T-helper 1 cell treated with Interleukin-12 subunit alpha and Interleukin-12 subunit beta and Interleukin-4 antibody, amounts not matched to agents 30 μg/mL and 1 μg/mL, for 36 hours (primary cell): Measurements from ENCODE around the gene BDNF.
A peak's percentile ranks its signal among the peaks of the same experiment; 100 is the strongest.

Experiments used
- H3K27ac Mint-ChIP-seq: one replicate; pipeline ENCODE4 v1.8.0; 2021; ENCODE audit warnings: mild to moderate bottlenecking, mixed read lengths
- H3K27me3 Mint-ChIP-seq: one replicate; pipeline ENCODE4 v1.8.0; 2021; ENCODE audit warnings: low read depth, mixed read lengths
- H3K36me3 Mint-ChIP-seq: one replicate; pipeline ENCODE4 v1.8.0; 2021; ENCODE audit warnings: low read depth, mixed read lengths
- H3K4me1 Mint-ChIP-seq: one replicate; pipeline ENCODE4 v1.8.0; 2021; ENCODE audit warnings: low read depth, mixed read lengths
- H3K4me3 Mint-ChIP-seq: one replicate; pipeline ENCODE4 v1.8.0; 2021; ENCODE audit warnings: mild to moderate bottlenecking, moderate library complexity, mixed read lengths
- H3K9me3 Mint-ChIP-seq: one replicate; pipeline ENCODE4 v1.8.0; 2021; ENCODE audit warnings: mixed read lengths

Gene BDNF

GRCh38 chr11:27717801-27718229 is 17.6 kb upstream of the BDNF start:
- no peaks in the 10 kb centered on the region for H3K4me1 Mint-ChIP-seq

GRCh38 chr11:27717377-27717776 is 17.1 kb upstream of the BDNF start:
- Mint-ChIP-seq H3K36me3 (peaks cover 2% of the 10 kb centered on the region), H3K4me3 (no peak overlapping the region), H3K27me3 (peaks cover 58% of the 10 kb centered on the region), H3K4me1 (no peaks in the 10 kb centered on the region), H3K27ac (no peak overlapping the region), H3K9me3 (peaks cover 16% of the 10 kb centered on the region)

More at GRCh38 chr11:27717801-27718229, 17.6 kb upstream of the BDNF start:
- H3K9me3 Mint-ChIP-seq, result peaks cover 16% of the 10 kb centered on the region
- H3K27me3 Mint-ChIP-seq, result peaks cover 62% of the 10 kb centered on the region
- H3K36me3 Mint-ChIP-seq, result peaks cover 2% of the 10 kb centered on the region
- no peak overlapping the region for H3K4me3 Mint-ChIP-seq
- H3K27ac Mint-ChIP-seq, result peak overlapping the region; percentile 41

DNA sequence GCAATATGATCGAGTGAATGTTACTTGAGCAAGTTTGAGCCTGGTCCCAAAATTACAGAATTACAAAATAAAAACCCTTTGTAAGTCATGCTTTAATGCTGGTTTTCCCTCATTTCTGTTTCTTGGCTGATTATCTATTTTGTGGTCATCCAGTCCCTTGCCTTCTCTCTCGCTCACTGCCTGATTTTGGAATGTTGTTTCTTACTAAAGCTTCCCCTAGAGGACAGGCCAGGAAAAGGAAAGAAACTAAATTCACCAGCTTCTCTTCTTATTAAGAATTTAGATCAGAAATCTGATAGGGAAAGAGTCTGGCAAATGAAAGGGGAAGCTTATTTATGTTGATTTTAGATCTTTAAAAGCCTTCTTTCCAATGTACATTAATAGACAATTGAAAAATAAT is 16.6 kb upstream of the BDNF start:
- H3K36me3 Mint-ChIP-seq, result peaks cover 2% of the 10 kb centered on the region
- peaks cover 54% of the 10 kb centered on the region for H3K27me3 Mint-ChIP-seq
- no peak overlapping the region for H3K27ac Mint-ChIP-seq
- H3K9me3 Mint-ChIP-seq, result peaks cover 16% of the 10 kb centered on the region
- H3K4me1 Mint-ChIP-seq, result no peaks in the 10 kb centered on the region
- no peak overlapping the region for H3K4me3 Mint-ChIP-seq

DNA sequence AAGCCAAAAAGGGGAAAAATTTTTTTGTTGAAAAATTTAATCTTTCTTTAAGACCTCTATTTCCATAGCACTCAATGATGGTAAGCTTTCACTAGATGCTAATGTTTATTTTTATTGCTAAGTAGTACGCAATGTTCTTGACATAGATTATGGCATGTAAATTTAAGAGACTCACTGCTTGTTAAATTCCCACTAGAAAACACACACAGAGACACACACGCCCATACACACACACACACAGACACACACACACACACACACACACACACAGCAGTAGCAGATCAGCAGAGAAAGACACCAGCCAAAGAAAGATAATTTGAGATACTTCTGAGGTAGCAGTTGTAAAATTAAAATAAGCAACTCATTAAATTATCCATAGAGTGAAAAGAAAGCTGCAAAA is 16.0 kb upstream of the BDNF start:
- Mint-ChIP-seq H3K4me1 (no peaks in the 10 kb centered on the region), H3K36me3 (peaks cover 2% of the 10 kb centered on the region), H3K27ac (no peak overlapping the region), H3K9me3 (peaks cover 14% of the 10 kb centered on the region), H3K27me3 (peaks cover 48% of the 10 kb centered on the region), H3K4me3 (no peak overlapping the region)

- H3K4me1 Mint-ChIP-seq, result no peaks in the 10 kb centered on the region
- H3K4me3 Mint-ChIP-seq, result no peak overlapping the region
- no peak overlapping the region for H3K27ac Mint-ChIP-seq
- H3K9me3 Mint-ChIP-seq, result no peaks in the 10 kb centered on the region
- no peaks in the 10 kb centered on the region for H3K36me3 Mint-ChIP-seq
- peaks cover 10% of the 10 kb centered on the region for H3K27me3 Mint-ChIP-seq
Measured at GRCh38 chr11:27711725-27712124, 11.5 kb upstream of the BDNF start.

DNA sequence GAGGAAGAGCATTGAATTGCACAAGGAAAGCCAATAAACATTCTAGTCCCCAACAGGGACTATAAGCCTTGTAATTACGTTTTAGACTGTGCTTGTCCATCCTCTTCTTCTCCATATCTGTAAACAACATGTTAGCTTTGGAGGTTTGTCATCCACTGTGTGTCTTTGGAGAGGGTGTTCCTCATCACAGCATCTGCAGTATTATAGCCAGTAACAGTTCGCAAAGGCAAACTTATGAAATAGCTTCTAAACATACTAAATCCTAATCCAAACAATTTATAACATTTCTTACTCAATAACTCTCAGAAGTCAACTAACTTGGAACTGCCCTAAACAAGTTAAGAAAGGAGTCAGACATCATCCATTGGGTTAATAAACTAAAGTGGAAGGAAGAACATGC is 10.3 kb upstream of the BDNF start:
- no peaks in the 10 kb centered on the region for H3K36me3 Mint-ChIP-seq
- no peaks in the 10 kb centered on the region for H3K4me1 Mint-ChIP-seq
- no peak overlapping the region for H3K4me3 Mint-ChIP-seq
- H3K27me3 Mint-ChIP-seq, result peaks cover 10% of the 10 kb centered on the region
- no peaks in the 10 kb centered on the region for H3K9me3 Mint-ChIP-seq
- H3K27ac Mint-ChIP-seq, result no peak overlapping the region

DNA sequence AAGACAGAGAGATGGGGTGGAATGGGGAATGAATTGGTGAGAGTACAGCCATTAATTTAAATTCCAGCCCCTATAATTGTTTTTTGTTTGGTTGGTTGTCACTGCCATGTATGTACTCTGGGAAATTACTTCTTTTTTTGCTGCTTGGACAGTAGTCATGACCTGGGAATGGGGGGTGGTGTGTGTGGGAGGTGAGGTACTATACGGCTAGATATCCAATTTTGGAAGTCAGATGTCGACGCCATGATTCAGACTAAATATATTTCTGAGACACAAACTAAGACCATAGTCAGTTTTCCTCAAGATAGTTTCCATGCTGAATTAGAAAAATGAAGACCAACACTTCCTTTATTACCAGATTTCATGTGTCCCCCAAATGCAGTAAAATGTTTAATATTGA is 7.4 kb upstream of the BDNF start:
- H3K4me3 Mint-ChIP-seq, result no peak overlapping the region
- no peak overlapping the region for H3K27ac Mint-ChIP-seq

GRCh38 chr11:27705873-27706820 is 5.9 kb upstream of the BDNF start:
- Mint-ChIP-seq H3K27me3 (peaks cover 37% of the 10 kb centered on the region), H3K9me3 (no peaks in the 10 kb centered on the region)

More for the DNA sequence above, 7.4 kb upstream of the BDNF start:
- no peaks in the 10 kb centered on the region for H3K9me3 Mint-ChIP-seq
- H3K36me3 Mint-ChIP-seq, result no peaks in the 10 kb centered on the region
- H3K27me3 Mint-ChIP-seq, result peaks cover 23% of the 10 kb centered on the region
- no peaks in the 10 kb centered on the region for H3K4me1 Mint-ChIP-seq

GRCh38 chr11:27703481-27703880 is 3.2 kb upstream of the BDNF start:
- peaks cover 58% of the 10 kb centered on the region for H3K27me3 Mint-ChIP-seq
- no peaks in the 10 kb centered on the region for H3K9me3 Mint-ChIP-seq
- H3K36me3 Mint-ChIP-seq, result no peaks in the 10 kb centered on the region
- peaks cover 16% of the 10 kb centered on the region for H3K4me1 Mint-ChIP-seq
- no peak overlapping the region for H3K4me3 Mint-ChIP-seq
- no peak overlapping the region for H3K27ac Mint-ChIP-seq

More at GRCh38 chr11:27705873-27706820, 5.9 kb upstream of the BDNF start:
- H3K27ac Mint-ChIP-seq, result no peak overlapping the region
- no peak overlapping the region for H3K4me3 Mint-ChIP-seq
- no peaks in the 10 kb centered on the region for H3K36me3 Mint-ChIP-seq
- peaks cover 6% of the 10 kb centered on the region for H3K4me1 Mint-ChIP-seq

DNA sequence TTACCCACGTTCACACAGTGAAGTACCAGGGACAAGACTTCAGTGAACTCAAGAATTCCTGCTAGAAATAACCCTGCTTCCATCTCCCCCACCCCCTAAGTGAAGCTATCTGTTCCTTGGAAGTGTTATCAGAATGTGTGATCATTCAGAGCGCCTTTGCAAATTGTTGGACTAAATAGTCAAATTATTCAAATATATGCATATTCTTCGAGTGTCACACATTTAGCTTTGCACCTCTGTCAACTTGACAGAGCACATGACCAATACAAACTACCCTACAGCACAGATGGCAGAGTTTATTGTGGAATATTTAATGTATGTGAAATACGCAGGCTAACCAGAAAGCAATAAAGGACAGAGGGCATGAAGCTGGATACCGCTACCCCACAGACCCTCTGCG is 2.6 kb upstream of the BDNF start:
- peaks cover 16% of the 10 kb centered on the region for H3K4me1 Mint-ChIP-seq
- H3K36me3 Mint-ChIP-seq, result no peaks in the 10 kb centered on the region
- H3K4me3 Mint-ChIP-seq, result no peak overlapping the region
- H3K9me3 Mint-ChIP-seq, result no peaks in the 10 kb centered on the region
- H3K27me3 Mint-ChIP-seq, result peaks cover 63% of the 10 kb centered on the region
- no peak overlapping the region for H3K27ac Mint-ChIP-seq

- H3K36me3 Mint-ChIP-seq, result no peaks in the 10 kb centered on the region
- peaks cover 75% of the 10 kb centered on the region for H3K27me3 Mint-ChIP-seq
- peak overlapping the region; percentile 23 for H3K27ac Mint-ChIP-seq
- no peaks in the 10 kb centered on the region for H3K9me3 Mint-ChIP-seq
- H3K4me1 Mint-ChIP-seq, result peaks cover 16% of the 10 kb centered on the region
- peak overlapping the region; percentile 69 for H3K4me3 Mint-ChIP-seq
Measured at GRCh38 chr11:27701355-27702105, 1.3 kb upstream of the BDNF start.

DNA sequence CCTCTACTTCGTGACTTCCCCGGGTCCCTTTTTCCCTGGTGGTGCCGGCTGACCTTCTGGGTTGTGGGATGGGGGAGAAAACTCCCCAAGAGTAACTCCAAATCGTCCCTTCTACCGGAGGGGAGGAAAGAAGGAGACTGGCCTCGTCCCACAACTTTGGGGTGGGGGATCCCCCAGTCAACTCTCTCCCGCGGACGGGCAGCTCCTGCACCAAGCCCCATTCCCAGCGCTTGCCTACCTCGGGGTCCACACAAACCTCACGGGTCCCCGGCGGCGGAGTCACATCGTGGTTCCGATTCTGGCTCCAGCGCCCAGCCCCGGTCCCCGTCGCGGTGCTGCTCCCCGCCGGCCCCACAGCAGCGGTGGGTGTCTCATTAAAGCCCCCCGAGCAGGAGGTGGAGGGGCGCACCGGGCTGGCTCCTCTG is 317 bp downstream of the BDNF start:
- peaks cover 75% of the 10 kb centered on the region for H3K27me3 Mint-ChIP-seq
- no peaks in the 10 kb centered on the region for H3K9me3 Mint-ChIP-seq
- H3K4me1 Mint-ChIP-seq, result peaks cover 16% of the 10 kb centered on the region
- H3K27ac Mint-ChIP-seq, result no peak overlapping the region
- H3K4me3 Mint-ChIP-seq, result no peak overlapping the region
- H3K36me3 Mint-ChIP-seq, result no peaks in the 10 kb centered on the region

GRCh38 chr11:27699242-27699925 is 871 bp downstream of the BDNF start:
- no peak overlapping the region for H3K27ac Mint-ChIP-seq
- no peaks in the 10 kb centered on the region for H3K36me3 Mint-ChIP-seq
- H3K9me3 Mint-ChIP-seq, result no peaks in the 10 kb centered on the region
- peaks cover 16% of the 10 kb centered on the region for H3K4me1 Mint-ChIP-seq
- H3K4me3 Mint-ChIP-seq, result peak overlapping the region; percentile 17
- H3K27me3 Mint-ChIP-seq, result peaks cover 70% of the 10 kb centered on the region

- H3K4me3 Mint-ChIP-seq, result peak overlapping the region; percentile 17
- H3K27ac Mint-ChIP-seq, result no peak overlapping the region
- H3K27me3 Mint-ChIP-seq, result peaks cover 70% of the 10 kb centered on the region
- H3K4me1 Mint-ChIP-seq, result peaks cover 16% of the 10 kb centered on the region
- no peaks in the 10 kb centered on the region for H3K9me3 Mint-ChIP-seq
- H3K36me3 Mint-ChIP-seq, result no peaks in the 10 kb centered on the region
Measured at GRCh38 chr11:27698872-27699241, 1.4 kb downstream of the BDNF start.
